GM21717 (cell line): Measurements from ENCODE around the gene AVL9.
"Not testable (repeated sequence)": the region's sequence is repeated elsewhere in the genome, so short reads cannot be mapped to it uniquely, and the experiment has no call there.

Experiments
- ATAC-seq: cut with Tn5 transposase; IDR thresholded peaks from one replicate; pipeline ENCODE4 v1.9.1; 2021; ENCODE audit warnings: mild to moderate bottlenecking, moderate library complexity; ENCODE audit not compliant: unreplicated experiment

AVL9 gene

DNA sequence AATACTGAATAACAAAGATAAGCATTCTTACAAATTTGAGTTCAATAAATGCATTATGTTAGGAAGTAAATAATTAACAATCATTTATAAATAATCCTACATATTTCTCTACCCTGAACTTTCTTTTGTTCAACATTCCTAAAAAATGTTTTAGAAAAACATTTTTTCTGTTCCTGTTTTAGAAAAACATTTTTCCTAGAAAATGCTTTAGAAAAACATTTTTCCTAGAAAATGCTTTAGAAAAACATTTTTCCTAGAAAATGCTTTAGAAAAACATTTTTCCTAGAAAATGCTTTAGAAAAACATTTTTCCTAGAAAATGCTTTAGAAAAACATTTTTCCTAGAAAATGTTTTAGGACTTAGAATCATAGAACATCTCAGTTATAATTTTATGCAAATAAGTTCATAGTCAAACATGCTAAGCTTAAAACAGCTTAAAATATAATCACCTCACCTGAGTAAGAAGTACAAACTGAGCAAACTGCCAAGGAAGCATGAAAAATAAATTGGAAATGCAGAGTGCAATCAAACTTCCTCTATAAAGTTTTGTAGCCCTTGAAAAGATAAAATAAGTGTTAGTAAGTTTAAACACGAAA is 139.6 kb downstream of the AVL9 start:
- ATAC-seq: not testable (repeated sequence)

DNA sequence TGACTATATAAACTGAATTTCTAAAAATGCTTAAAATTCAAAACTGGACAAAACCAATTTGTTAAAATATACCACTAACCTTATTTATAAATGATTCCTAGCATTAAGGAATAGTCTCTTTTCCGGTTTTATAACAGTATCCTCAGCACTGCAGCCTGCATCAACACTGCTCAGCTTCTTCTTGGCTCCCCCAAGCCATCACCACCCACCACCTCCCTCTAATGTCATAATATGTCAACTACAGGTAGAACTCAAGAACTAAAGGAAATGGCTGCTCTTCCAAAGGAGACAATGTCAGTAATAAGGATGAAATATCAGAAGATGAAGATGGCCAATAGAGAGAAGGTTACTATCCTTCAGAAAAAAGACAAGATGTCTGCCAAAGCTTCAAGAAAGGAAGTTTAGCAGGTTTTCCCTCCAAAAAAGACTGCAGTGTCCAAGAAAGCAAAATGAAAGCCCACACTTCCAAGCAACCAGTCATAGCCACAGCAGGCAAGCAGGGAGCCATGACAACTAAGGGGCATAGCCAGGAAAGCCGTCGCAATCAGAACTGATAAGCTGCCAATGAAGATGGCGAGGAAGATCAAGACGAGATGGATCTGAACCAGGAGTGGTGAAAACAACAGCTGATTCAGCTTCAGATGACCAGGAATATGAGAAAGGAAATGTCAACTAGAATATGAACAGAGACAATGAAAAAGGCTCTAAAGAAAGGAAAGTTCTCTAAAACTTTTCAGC is 141.6 kb downstream of the AVL9 start:
- ATAC-seq: not testable (repeated sequence)

- ATAC-seq: not testable (repeated sequence)
Measured at GRCh38 chr7:32637611-32638010, 142.3 kb downstream of the AVL9 start.
